GM13976 (cell line): ENCODE results near the gene GPATCH4.

Experiments used
- DNase-seq: peaks from one replicate; pipeline ENCODE4 v3.0.0; 2012; ENCODE audit warnings: low spot score
- CTCF ChIP-seq: IDR thresholded peaks from 2 replicates; pipeline ENCODE4 v1.5.1; 2012; ENCODE audit warnings: borderline replicate concordance, mild to moderate bottlenecking; ENCODE audit not compliant: insufficient read depth; ENCODE audit errors: extremely low read depth, missing control alignments, control extremely low read depth
- in situ Hi-C: fragments of 300-500 bp; cut with MboI; formaldehyde crosslinking; loops from one replicate; pipeline ENCODE4 v1.12.0; 2022; ENCODE audit warnings: low sequenced_read_pairs, mixed read lengths, inconsistent platforms; ENCODE audit not compliant: unreplicated experiment

Gene GPATCH4

GRCh38 chr1:156578055-156578454, 23.2 kb downstream of the GPATCH4 start:
- TF ChIP-seq CTCF = no peak
- no peak for DNase-seq
- in situ Hi-C loops = no loop called here

- in situ Hi-C loops = no loop called here
- no peak for TF ChIP-seq CTCF
- DNase-seq = no peak
Measured at GRCh38 chr1:156577550-156577949, 23.7 kb downstream of the GPATCH4 start.

- in situ Hi-C loops = no loop called here
- no peak for DNase-seq
- TF ChIP-seq CTCF = no peak
Measured at GRCh38 chr1:156574039-156574633, 27.1 kb downstream of the GPATCH4 start.

GRCh38 chr1:156572663-156573018, 28.6 kb downstream of the GPATCH4 start:
- TF ChIP-seq CTCF = no peak
- in situ Hi-C loops = no loop called here
- DNase-seq = no peak

- DNase-seq = peak; percentile 95
- no peak for TF ChIP-seq CTCF
- in situ Hi-C loops = no loop called here
Measured at GRCh38 chr1:156571919-156572662, 29.2 kb downstream of the GPATCH4 start, which contains the start of gene IQGAP3. IQGAP3 (minus strand) TSS chr1:156572565; CDS start chr1:156572529, 36 bp downstream.

GRCh38 chr1:156571261-156571852, 29.9 kb downstream of the GPATCH4 start:
- DNase-seq = peak; percentile 53
- in situ Hi-C loops = no loop called here
- TF ChIP-seq CTCF = no peak
